Kidney capillary endothelial cell (primary cell): ENCODE measurements around the gene FOXE3.

ENCODE experiments used
- DNase-seq: peaks from one replicate; pipeline ENCODE4 v3.0.0-alpha.2; 2018; ENCODE audit warnings: low spot score

FOXE3 gene

DNA sequence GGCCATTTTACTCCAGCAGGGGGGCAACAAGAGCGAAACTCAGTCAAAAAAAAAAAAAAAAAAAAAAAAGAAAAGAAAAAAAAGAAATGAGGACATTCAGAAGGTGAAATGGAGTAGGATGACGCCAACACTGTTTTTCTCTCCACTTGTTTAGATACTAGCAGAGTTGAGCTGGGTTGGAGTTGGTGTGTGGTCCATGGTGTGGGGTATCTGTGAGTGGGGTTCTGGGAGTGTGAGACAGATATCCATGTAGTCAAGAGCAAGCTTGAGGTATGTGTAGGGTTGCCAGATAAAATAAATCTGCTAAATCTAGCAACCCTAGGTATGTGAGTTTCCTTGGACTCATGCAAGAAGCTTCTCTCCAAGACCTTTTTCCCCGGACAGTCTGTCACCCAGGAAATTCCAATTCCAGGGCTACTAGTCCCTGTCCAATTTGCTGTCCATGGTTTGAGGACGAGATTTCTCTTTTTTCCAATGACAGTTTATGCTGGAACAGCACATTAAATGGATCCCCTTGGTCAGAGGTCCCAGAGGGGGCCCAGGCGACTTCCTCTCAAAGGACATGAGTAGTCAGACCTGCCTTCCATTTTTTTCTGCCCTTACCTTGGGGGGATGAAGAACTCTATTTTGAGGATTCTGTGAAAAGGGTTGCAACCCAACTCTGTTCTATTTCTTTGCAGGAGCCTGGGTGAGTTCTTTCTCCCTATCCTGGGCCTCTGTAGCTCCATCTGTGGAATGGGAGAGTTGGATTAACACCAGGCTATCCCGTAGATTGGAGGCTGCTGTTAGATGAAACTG lies 19.6 kb downstream of the FOXE3 start:
- DNase-seq = no peak

GRCh38 chr1:47436304-47436978 lies 20.4 kb downstream of the FOXE3 start:
- peak; percentile 73 for DNase-seq

GRCh38 chr1:47436979-47437446 lies 20.9 kb downstream of the FOXE3 start:
- DNase-seq = no peak

- peak; percentile 69 for DNase-seq
Observed at GRCh38 chr1:47437447-47438164, 21.5 kb downstream of the FOXE3 start, which contains the start of gene FOXD2. Gene FOXD2, plus strand, starts transcription at chr1:47438044. Its CDS starts 92 bp downstream, at chr1:47438136.

DNA sequence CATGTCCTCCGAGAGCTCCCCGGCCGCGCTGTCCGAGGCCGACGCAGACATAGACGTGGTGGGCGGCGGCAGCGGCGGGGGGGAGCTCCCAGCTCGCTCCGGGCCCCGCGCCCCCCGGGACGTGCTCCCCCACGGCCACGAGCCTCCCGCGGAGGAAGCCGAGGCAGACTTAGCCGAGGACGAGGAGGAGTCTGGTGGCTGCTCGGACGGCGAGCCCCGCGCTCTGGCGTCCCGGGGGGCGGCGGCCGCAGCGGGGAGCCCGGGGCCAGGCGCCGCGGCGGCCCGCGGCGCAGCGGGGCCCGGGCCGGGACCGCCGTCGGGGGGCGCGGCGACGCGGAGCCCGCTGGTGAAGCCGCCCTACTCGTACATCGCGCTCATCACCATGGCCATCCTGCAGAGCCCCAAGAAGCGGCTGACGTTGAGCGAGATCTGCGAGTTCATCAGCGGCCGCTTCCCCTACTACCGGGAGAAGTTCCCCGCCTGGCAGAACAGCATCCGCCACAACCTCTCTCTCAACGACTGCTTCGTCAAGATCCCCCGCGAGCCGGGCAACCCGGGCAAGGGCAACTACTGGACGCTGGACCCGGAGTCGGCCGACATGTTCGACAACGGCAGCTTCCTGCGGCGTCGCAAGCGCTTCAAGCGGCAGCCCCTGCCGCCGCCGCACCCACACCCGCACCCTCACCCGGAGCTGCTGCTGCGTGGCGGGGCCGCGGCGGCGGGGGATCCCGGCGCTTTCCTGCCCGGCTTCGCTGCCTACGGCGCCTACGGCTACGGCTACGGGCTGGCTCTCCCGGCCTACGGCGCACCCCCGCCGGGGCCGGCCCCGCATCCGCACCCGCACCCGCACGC lies 22.3 kb downstream of the FOXE3 start:
- no peak for DNase-seq

- no peak for DNase-seq
Observed at GRCh38 chr1:47439017-47439818, 23.1 kb downstream of the FOXE3 start.

- no peak for DNase-seq
Observed at GRCh38 chr1:47439819-47440598, 23.9 kb downstream of the FOXE3 start.

DNA sequence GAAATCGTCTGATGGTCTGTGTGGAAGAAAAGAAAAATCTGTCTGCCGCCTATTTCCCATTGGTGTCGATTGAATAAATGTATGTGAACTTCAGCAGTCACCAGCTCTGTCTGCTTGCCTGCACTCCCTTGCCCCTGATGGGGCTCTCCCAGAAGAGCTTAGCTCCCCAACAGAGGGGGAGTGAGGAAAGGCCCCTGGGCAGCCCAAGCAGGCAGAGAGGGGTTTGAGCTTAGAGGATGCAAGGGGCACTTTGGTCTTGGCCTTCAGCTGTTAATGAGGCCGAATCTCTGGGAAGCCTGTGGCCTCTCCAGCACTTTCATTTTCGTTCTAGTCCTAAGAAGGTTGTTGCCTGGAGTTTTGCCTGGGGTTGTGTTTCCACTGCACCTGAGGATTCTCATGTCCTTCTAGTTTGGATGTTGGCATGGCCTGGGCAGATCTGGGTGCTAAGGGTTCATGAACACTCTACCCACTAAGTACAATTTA lies 24.6 kb downstream of the FOXE3 start:
- no peak for DNase-seq

DNA sequence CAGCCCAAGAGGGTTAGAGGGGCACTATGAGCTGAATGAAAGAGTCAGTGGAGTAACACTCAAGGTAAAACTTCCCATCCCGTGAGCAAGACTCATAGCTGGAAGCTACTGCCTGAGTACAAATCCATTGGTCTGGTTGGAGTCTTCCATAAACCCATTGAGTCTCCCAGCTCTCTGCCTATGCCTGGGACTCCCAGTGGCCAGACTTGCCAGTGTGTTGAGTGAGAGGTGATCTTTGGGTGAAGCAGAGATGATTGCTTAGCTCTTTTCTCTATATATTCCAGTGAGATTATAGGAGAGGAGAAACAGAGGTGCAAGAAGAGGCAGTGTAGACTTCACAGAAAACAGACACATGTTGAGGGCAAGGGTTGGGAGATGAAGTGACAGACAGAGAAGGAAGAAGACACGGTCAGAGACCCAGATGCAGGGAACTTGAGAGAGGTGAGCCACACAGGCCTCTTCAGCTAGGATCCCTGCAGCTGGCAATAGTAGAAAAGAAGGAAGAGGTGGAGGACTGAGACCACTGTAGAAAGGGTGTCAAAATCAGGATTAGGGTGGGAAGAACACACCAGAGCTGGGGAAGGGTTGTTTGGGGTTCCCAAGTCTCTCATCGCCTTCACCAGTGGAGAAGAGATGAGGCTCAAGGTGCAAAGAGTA lies 25.5 kb downstream of the FOXE3 start:
- no peak for DNase-seq

GRCh38 chr1:47442202-47442601 lies 26.1 kb downstream of the FOXE3 start:
- DNase-seq = no peak

DNA sequence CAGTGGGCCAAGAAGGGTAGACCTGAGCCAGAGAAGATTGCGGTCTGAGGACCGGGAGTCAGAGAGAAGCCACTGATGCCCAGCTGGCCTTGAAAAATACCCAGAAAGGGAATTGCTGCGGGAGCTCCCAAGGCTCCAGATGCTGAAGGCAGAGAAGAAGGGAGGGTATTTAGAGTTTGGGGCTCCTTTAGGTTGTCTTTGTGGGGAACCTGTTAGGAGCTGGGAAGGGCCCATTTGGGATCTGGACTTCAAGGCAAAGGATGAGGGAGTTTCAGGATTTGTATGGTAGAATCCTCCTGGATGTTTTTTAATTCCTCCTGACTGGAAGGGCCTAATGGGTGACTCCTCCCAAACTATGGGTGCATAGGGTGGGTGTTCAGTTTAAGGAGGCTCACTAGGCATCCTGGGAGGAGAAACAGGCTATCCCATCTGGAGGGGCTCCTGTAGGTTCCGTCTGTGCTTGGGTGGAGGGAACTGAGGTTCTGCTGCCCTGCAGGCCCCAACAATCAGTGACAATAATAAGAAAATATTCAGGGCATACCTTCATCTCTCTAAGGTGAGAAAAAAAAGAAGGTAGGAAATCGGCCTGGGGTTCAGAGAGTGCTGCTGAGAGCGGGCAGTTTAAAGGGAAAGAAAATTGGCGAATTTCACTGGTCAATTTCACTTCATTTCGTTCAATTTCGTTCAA lies 26.9 kb downstream of the FOXE3 start:
- no peak for DNase-seq

- no peak for DNase-seq
Observed at GRCh38 chr1:47443530-47444296, 27.6 kb downstream of the FOXE3 start.

DNA sequence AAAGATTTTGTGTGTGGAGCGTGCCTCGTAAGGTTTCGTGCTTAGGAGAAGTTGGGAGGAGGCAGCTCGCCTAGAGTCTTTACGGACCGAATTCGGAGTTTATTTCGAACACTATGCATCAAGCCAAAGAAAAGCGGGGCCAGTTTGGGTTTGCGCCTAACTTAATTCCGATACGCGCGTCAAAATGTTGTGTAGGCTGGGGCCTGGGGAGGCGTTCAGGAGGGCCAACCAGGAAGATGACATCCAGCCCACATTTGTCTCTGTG lies 28.1 kb downstream of the FOXE3 start:
- no peak for DNase-seq

- no peak for DNase-seq
Observed at GRCh38 chr1:47444562-47445465, 28.7 kb downstream of the FOXE3 start.

- DNase-seq = no peak
Observed at GRCh38 chr1:47445823-47446550, 29.9 kb downstream of the FOXE3 start.

DNA sequence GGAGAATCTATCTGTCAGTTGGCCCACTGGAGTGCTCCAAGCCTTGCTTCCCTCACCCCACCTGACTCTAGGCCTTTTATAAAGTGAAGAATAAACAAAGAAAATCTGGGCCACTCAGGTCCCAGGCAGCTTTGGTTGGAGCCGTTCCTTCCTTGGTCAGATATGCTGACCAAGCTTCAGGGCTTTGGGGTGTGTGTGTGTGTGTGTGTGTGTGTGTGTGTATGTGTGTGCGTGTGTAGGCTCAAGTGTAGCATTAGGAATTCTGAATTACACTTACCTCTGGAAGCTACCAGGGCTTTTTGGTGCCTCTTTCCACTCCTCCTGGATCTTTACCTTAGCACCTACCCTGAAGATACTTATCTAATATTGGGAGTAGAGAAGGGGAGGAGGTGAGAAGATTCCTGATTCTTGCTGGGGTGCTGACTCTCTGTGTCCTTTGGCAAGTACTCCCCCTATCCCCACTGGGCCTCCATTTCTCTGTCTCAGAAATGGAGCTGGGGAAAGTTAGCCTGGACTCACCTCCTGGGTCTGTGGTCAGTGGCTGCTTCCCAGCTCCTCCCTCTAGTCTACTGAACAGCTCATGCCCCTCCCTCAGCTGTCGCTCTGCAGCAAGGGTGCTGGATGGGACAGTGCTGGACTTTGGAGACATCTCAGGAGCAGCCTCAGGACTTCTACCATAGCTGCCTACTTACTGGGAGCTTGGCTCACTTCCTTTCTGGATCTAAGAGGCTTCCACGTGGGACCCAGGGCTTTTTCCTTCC lies 32.6 kb downstream of the FOXE3 start:
- no peak for DNase-seq
